HCT116 (cell line): ENCODE data around the gene PTPRZ1. TPM values are rescaled to one million over a fixed set of nuclear protein-coding genes. Genes with fewer than 3 reads are reported as not detected.

Source experiments
- ATAC-seq: fragments of 200-7000 bp; cut with Tn5 transposase; 2 replicates; pipeline ENCODE4 v1.9.1; 2020; ENCODE audit warnings: mild to moderate bottlenecking, moderate library complexity
- BruUV-seq: library from RNA; stranded (reverse); fragments of 400-500 nt; replicated peaks from 2 replicates; lab custom pipeline; 2021; lab: Mats Ljungman, UMichigan
- CTCF ChIA-PET: fragments of 300-600 bp; sonication (Branson Sonifier 250); formaldehyde crosslinking; loops from one replicate; lab custom pipeline; 2021; ENCODE audit warnings: antibody characterized with exemption; lab: Charles Lee
- POLR2A ChIA-PET: fragments of 300-600, 350-600 bp; sonication (Branson Sonifier 250); formaldehyde crosslinking; loops from one replicate; lab custom pipeline; 2021; ENCODE audit warnings: antibody characterized with exemption; lab: Charles Lee
- RAD21 ChIA-PET, 2 experiments: fragments of 300-600 bp; sonication (Branson Sonifier 250); formaldehyde crosslinking; loops; one replicate each; lab custom pipeline; 2023; ENCODE audit warnings: low total read pairs in 2 of 2; ENCODE audit not compliant: uncharacterized antibody in 2 of 2, unreplicated experiment in 2 of 2, low non-redundant PET in 1 of 2; lab: Charles Lee
- DNase-seq: peaks from one replicate; pipeline ENCODE4 v3.0.0-alpha.2; 2010; ENCODE audit warnings: low read depth, low spot score
- H2AFZ ChIP-seq: fragments of 200-600 bp; shearing (Covaris generic), sonication (generic); 2 replicates; pipeline ENCODE4 v1.6.1; 2017; ENCODE audit warnings: low read depth, mixed run types, mixed read lengths, antibody characterized with exemption, low read length; ENCODE audit not compliant: poor library complexity, severe bottlenecking
- H3K27ac ChIP-seq: 2 replicates; pipeline ENCODE4 v1.5.1; 2012; ENCODE audit warnings: low read depth, low read length
- H3K27me3 ChIP-seq: fragments of 200-600 bp; sonication (generic); 2 replicates; pipeline ENCODE4 v1.6.1; 2016; ENCODE audit warnings: mixed run types, low read length, mixed read lengths; ENCODE audit not compliant: insufficient read depth
- H3K36me3 ChIP-seq, 2 experiments: fragments of 200-500 bp in 1 of 2; fragments of 200-600 bp in 1 of 2; sonication (Bioruptor generic) in 1 of 2; sonication (generic) in 1 of 2; 2 replicates each; pipeline versions ENCODE4 v1.5.1 to v1.6.1; 2014 to 2016; ENCODE audit warnings: low read length in 2 of 2, inconsistent platforms in 1 of 2, mixed read lengths in 1 of 2, mixed run types in 1 of 2; ENCODE audit not compliant: insufficient read depth in 2 of 2, control insufficient read depth in 1 of 2
- H3K4me1 ChIP-seq, 2 experiments: fragments of 200-600 bp in 1 of 2; sonication (generic) in 1 of 2; 2 replicates each; pipeline versions ENCODE4 v1.5.1 to v1.6.1; 2012 to 2017; ENCODE audit warnings: low read length in 2 of 2, inconsistent platforms in 1 of 2, mild to moderate bottlenecking in 1 of 2, mixed read lengths in 1 of 2, mixed run types in 1 of 2, moderate library complexity in 1 of 2; ENCODE audit not compliant: insufficient read depth in 2 of 2, control insufficient read depth in 1 of 2
- H3K4me2 ChIP-seq: fragments of 200-600 bp; sonication (generic); 2 replicates; pipeline ENCODE4 v1.6.1; 2017; ENCODE audit warnings: mixed run types, low read length, mixed read lengths
- H3K4me3 ChIP-seq, 2 experiments: fragments of 200-600 bp in 1 of 2; sonication (generic) in 1 of 2; replicated peaks in 1 of 2; 2 replicates each; pipeline ENCODE4 v1.5.1; 2011 to 2016; ENCODE audit warnings: low read length in 2 of 2, control low read depth in 1 of 2, low read depth in 1 of 2, mild to moderate bottlenecking in 1 of 2, mixed read lengths in 1 of 2, mixed run types in 1 of 2
- H3K79me2 ChIP-seq: fragments of 200-600 bp; sonication (generic); 2 replicates; pipeline ENCODE4 v1.6.1; 2017; ENCODE audit warnings: mild to moderate bottlenecking, mixed run types, low read length, moderate library complexity, mixed read lengths; ENCODE audit not compliant: insufficient read depth
- H3K9ac ChIP-seq: fragments of 200-600 bp; sonication (generic); 2 replicates; pipeline ENCODE4 v1.6.1; 2016; ENCODE audit warnings: low read length, mixed read lengths
- H3K9me2 ChIP-seq: fragments of 200-600 bp; sonication (generic), shearing (Covaris generic); 2 replicates; pipeline ENCODE4 v1.6.1; 2017; ENCODE audit warnings: mixed run types, mild to moderate bottlenecking, moderate library complexity; ENCODE audit not compliant: insufficient read depth
- H3K9me3 ChIP-seq, 2 experiments: fragments of 200-500 bp in 1 of 2; fragments of 200-600 bp in 1 of 2; sonication (Bioruptor generic) in 1 of 2; sonication (generic) in 1 of 2; 2 replicates each; pipeline ENCODE4 v1.6.1; 2014 to 2017; ENCODE audit warnings: low read length in 2 of 2, mixed read lengths in 2 of 2, inconsistent platforms in 1 of 2, low read depth in 1 of 2, mild to moderate bottlenecking in 1 of 2, mixed run types in 1 of 2, moderate library complexity in 1 of 2; ENCODE audit not compliant: control insufficient read depth in 1 of 2, insufficient read depth in 1 of 2
- H4K20me1 ChIP-seq: fragments of 200-600 bp; sonication (generic), shearing (Covaris generic); 2 replicates; pipeline ENCODE4 v1.6.1; 2017; ENCODE audit warnings: mixed run types, mild to moderate bottlenecking, moderate library complexity; ENCODE audit not compliant: insufficient read depth
- CEBPB ChIP-seq: IDR thresholded peaks from 2 replicates; pipeline ENCODE4 v1.6.1; 2012; ENCODE audit warnings: low read depth
- FOSL1 ChIP-seq: IDR thresholded peaks from 2 replicates; pipeline ENCODE4 v1.6.1; 2012; ENCODE audit warnings: low read depth
- JUND ChIP-seq: IDR thresholded peaks from 2 replicates; pipeline ENCODE4 v1.6.1; 2012
- POLR2A ChIP-seq: IDR thresholded peaks from 2 replicates; pipeline ENCODE4 v1.7.0; 2011; ENCODE audit warnings: borderline replicate concordance; ENCODE audit not compliant: insufficient read depth, insufficient read length; ENCODE audit errors: extremely low read depth
- RAD21 ChIP-seq: IDR thresholded peaks from 2 replicates; pipeline ENCODE4 v1.6.1; 2012; ENCODE audit warnings: low read depth, mild to moderate bottlenecking
- SIN3A ChIP-seq: IDR thresholded peaks from 2 replicates; pipeline ENCODE4 v1.6.1; 2012; ENCODE audit warnings: low read depth
- SRF ChIP-seq: IDR thresholded peaks from 2 replicates; pipeline ENCODE4 v1.6.1; 2012; ENCODE audit warnings: low read depth
- ZFX ChIP-seq: fragments of 450-650 bp; IDR thresholded peaks from 2 replicates; pipeline ENCODE4 v1.6.1; 2017
- ZNF274 ChIP-seq: fragments of 200-500 bp; sonication (Bioruptor generic); IDR thresholded peaks from 2 replicates; pipeline ENCODE4 v1.6.1; 2014; ENCODE audit warnings: mild to moderate bottlenecking, low read depth, low read length, inconsistent platforms
- intact Hi-C: fragments of 100-400 bp; cut with micrococcal nuclease; formaldehyde crosslinking; loops from 2 replicates; pipeline ENCODE4 v1.10.0; 2022
- total RNA-seq: library from RNA; stranded (reverse); gene quantifications from one replicate; pipeline ENCODE4 v1.2.1, GENCODE V29; 2021; ENCODE audit not compliant: unreplicated experiment
- TF ChIP-seq, protein P1 (sequence below): IDR thresholded peaks from 2 replicates; pipeline ENCODE4 v1.6.1; 2012; ENCODE audit warnings: low read depth
- TF ChIP-seq, protein P2 (sequence below): IDR thresholded peaks from 2 replicates; pipeline ENCODE4 v1.6.1; 2012

The PTPRZ1 gene
- total RNA-seq, 1 experiment from 2014 or later = 0.25 TPM

DNA sequence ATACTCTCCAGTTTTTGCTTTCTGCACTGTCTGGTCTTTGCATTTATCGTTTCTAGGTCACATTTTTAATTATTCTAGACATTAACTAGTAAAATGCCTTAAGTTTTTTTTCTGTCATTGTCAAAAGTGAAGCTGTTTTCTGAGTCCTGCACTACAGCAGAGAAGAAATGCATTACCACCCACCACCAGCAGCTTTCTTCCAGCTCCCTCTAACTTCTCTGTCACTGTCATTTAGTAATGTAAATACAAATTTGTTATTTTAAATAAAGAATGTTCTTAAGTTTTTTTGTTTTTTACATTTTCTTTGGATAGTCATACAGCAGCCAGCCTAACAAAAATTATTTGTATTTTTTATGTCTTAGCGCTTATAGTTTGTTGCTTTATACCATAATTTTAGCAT is 18.8 kb downstream of the PTPRZ1 start:
- Histone ChIP-seq H3K27me3 (no peaks in the 10 kb centered on the region), H3K4me2 (no peak overlapping the region), H3K9me3 (no peaks in the 10 kb centered on the region), H3K9ac (no peak overlapping the region), H4K20me1 (no peaks in the 10 kb centered on the region), H3K4me3 (no peak overlapping the region), H3K79me2 (no peaks in the 10 kb centered on the region), H3K4me1 (no peaks in the 10 kb centered on the region), H3K9me2 (0 out of 2 replicates have a peak, but pooled peaks cover 2% of the 10 kb centered on the region), H2AFZ (no peak overlapping the region), H3K36me3 (no peaks in the 10 kb centered on the region), H3K27ac (no peak overlapping the region)
- POLR2A ChIA-PET = no interaction called here
- RAD21 ChIA-PET = no interaction called here
- CTCF ChIA-PET = no interaction called here
- TF ChIP-seq SRF (no peak), SIN3A (no peak), POLR2A (no peak), ZNF274 (no peak), JUND (no peak), FOSL1 (no peak), ZFX (no peak), CEBPB (no peak), RAD21 (no peak)
- TF ChIP-seq, protein P1, sequence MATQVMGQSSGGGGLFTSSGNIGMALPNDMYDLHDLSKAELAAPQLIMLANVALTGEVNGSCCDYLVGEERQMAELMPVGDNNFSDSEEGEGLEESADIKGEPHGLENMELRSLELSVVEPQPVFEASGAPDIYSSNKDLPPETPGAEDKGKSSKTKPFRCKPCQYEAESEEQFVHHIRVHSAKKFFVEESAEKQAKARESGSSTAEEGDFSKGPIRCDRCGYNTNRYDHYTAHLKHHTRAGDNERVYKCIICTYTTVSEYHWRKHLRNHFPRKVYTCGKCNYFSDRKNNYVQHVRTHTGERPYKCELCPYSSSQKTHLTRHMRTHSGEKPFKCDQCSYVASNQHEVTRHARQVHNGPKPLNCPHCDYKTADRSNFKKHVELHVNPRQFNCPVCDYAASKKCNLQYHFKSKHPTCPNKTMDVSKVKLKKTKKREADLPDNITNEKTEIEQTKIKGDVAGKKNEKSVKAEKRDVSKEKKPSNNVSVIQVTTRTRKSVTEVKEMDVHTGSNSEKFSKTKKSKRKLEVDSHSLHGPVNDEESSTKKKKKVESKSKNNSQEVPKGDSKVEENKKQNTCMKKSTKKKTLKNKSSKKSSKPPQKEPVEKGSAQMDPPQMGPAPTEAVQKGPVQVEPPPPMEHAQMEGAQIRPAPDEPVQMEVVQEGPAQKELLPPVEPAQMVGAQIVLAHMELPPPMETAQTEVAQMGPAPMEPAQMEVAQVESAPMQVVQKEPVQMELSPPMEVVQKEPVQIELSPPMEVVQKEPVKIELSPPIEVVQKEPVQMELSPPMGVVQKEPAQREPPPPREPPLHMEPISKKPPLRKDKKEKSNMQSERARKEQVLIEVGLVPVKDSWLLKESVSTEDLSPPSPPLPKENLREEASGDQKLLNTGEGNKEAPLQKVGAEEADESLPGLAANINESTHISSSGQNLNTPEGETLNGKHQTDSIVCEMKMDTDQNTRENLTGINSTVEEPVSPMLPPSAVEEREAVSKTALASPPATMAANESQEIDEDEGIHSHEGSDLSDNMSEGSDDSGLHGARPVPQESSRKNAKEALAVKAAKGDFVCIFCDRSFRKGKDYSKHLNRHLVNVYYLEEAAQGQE = no peak
- TF ChIP-seq, protein P2, sequence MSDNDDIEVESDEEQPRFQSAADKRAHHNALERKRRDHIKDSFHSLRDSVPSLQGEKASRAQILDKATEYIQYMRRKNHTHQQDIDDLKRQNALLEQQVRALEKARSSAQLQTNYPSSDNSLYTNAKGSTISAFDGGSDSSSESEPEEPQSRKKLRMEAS = no peak
- DNase-seq = peak; percentile 0
- intact Hi-C loops = no loop called here
- no TSS peak for BruUV-seq
- ATAC-seq = no peak
